DOHH2 (cell line): Measurements from ENCODE around the gene TMEFF2.

ENCODE experiments used
- CTCF ChIP-seq: fragments of 200-600 bp; sonication (generic); IDR thresholded peaks from one replicate; pipeline ENCODE4 v1.5.1; 2014; ENCODE audit warnings: antibody characterized with exemption, mild to moderate bottlenecking, low read depth, low read length; ENCODE audit not compliant: poor library complexity, severe bottlenecking
- EZH2phosphoT487 ChIP-seq: fragments of 200-600 bp; sonication (generic); IDR thresholded peaks from 2 replicates; pipeline ENCODE4 v1.6.1; 2017; ENCODE audit warnings: borderline replicate concordance, mild to moderate bottlenecking, antibody characterized with exemption, low read length, moderate library complexity, mixed read lengths

GRCh38 chr2:192122946-192123345 lies 71.8 kb downstream of the TMEFF2 start:
- TF ChIP-seq CTCF (no peak), EZH2phosphoT487 (no peak)
